ENCODE measurements around the gene EPB41L4B. TPM values are rescaled to one million over a fixed set of nuclear protein-coding genes. Genes with fewer than 3 reads are reported as not detected.

The EPB41L4B gene
- total and polyA plus RNA-seq, 2 of the 13 experiments (the other 11 are each of a cell fraction or from before 2014, with no cell fraction given): 17.6 to 22.1 TPM

DNA sequence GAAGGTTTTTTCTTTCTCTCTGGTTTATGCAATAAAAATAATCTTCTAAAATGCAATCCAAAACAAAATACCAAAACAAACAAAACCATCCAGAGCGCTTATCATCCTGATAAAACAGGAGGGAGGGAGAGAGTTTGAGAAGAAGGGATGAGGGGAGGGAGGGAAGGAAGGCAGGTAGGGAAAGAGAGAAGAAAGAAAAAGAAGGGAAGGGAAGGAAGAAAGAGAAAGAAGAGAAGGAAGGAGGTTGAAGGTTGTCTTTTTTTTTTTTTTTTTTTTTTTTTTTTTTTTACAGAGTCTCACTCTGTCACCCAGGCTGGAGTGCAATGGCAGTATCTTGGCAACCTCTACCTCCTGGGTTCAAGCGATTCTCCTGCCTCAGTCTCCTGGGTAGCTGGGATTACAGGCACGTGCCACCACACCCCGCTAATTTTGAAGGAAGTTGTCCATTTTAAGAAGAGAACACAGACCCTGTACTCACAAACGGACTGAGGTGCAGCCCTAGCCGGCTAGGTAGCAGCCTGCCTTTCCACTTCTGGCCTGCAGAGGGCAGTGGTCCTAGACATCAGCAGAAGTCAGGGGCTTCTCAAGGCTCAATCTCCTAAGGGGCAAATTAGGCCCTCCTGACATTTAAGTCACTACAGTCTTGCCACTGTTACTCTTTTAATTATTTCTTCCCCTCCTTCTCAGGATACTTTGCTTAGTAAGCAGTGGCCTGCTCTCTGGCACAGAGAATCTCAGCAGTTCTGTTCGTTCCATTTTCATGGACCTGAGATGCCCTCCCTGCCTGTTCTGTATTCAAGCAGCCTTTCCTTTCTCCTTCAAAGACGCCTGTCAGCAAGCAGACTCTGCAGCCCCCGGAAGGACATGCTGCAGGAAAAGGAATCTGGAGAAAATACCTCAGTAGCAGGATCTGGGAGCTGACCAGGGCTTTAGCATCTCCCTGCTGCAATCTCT lies 76.4 kb downstream of the EPB41L4B start:
- Histone ChIP-seq H3K27me3 (ENCODE audit: control insufficient read depth in 1 of 2, insufficient read depth in 2 of 2, low read length in 2 of 2) (no peaks in the 10 kb centered on the region), H3K27ac (ENCODE audit: extremely low read length, insufficient read depth, low read length) (no peak overlapping the region), H3K4me3 (replicated peaks in 1 of 3; ENCODE audit: insufficient read depth in 1 of 3, low read depth in 2 of 3, low read length in 3 of 3) (no peak overlapping the region), H2AFZ (ENCODE audit: low read length) (no peak overlapping the region), H3K4me2 (ENCODE audit: low read depth, low read length) (no peak overlapping the region), H3K9me3 (ENCODE audit: low read length) (no peaks in the 10 kb centered on the region), H3K9ac (ENCODE audit: insufficient read depth, low read depth, low read length) (no peak overlapping the region), H3K36me3 (replicated peaks in 1 of 2; ENCODE audit: control insufficient read depth in 1 of 2, insufficient read depth in 2 of 2, low read length in 2 of 2) (peaks cover 1 to 7% of the 10 kb centered on the region in 2 experiments; a peak in 2 of 5 replicates), H3K4me1 (ENCODE audit: insufficient read depth, low read length) (peaks cover 17% of the 10 kb centered on the region), H3K79me2 (ENCODE audit: insufficient read depth, low read length) (no peaks in the 10 kb centered on the region), H4K20me1 (ENCODE audit: insufficient read depth, low read length) (no peaks in the 10 kb centered on the region)
- ChIA-PET POLR2A (no interaction called here), CTCF (ENCODE audit: low intra/inter-chr PET ratio, low total read pairs) (interaction anchor here (1.2 to 1.8 kb wide), 4 partner anchors 52 to 101 kb away, joined by 3 to 22 read pairs (median 4); partner anchors contain the start of gene EPB41L4B)
- intact Hi-C loops (cut with micrococcal nuclease; ENCODE audit: unreplicated experiment): loop anchor here (1.0 to 2.0 kb wide), 2 partner anchors 77 to 156 kb away; partner anchors contain the start of gene EPB41L4B
- WGBS (ENCODE audit: low lambda C conversion rate): 37% methylated on average over 8 of the region's 9 CpGs
- DNase-seq (ENCODE audit: low spot score) (peak; percentile 63), ATAC-seq (peak; percentile 82), FAIRE-seq (peak; percentile 83)
- BruUV-seq (replicated peaks): no TSS peak
- in situ Hi-C loops (cut with HindIII; ENCODE audit: extremely low pct_ligation_motif_present, low pct_unique_long_range_greater_than_20kb): loop anchor here (5.0 kb wide), 1 partner anchor 73 kb away; no protein-coding TSS in a partner anchor
- TF ChIP-seq GATA4 (IDR thresholded peaks at IDR 0.05; ENCODE audit: borderline replicate concordance, low read depth): no peak
- no peak for TF ChIP-seq DNMT3B (CRISPR knock-in tag; conservative IDR thresholded peaks at IDR 0.05)
- TF ChIP-seq TBX2 (CRISPR knock-in tag; IDR thresholded peaks at IDR 0.05; ENCODE audit: borderline replicate concordance): no peak
- TF ChIP-seq TAF1 (CRISPR knock-in tag; IDR thresholded peaks at IDR 0.05): no peak
- TF ChIP-seq ZNF17 (CRISPR knock-in tag; IDR thresholded peaks at IDR 0.05): no peak
- TF ChIP-seq STAG1 (CRISPR knock-in tag; IDR thresholded peaks at IDR 0.05): peak; percentile 79
- TF ChIP-seq PHF8 (CRISPR knock-in tag; IDR thresholded peaks at IDR 0.05): no peak; the same call in 1 of the 2 replicates
- TF ChIP-seq NR2F1 (CRISPR knock-in tag; IDR thresholded peaks at IDR 0.05): no peak
- no peak for TF ChIP-seq FUBP1 (CRISPR knock-in tag; IDR thresholded peaks at IDR 0.05; ENCODE audit: borderline replicate concordance)
- TF ChIP-seq ZNF652 (CRISPR knock-in tag; IDR thresholded peaks at IDR 0.05; ENCODE audit: borderline replicate concordance, low read depth): no peak
- TF ChIP-seq, protein P1, sequence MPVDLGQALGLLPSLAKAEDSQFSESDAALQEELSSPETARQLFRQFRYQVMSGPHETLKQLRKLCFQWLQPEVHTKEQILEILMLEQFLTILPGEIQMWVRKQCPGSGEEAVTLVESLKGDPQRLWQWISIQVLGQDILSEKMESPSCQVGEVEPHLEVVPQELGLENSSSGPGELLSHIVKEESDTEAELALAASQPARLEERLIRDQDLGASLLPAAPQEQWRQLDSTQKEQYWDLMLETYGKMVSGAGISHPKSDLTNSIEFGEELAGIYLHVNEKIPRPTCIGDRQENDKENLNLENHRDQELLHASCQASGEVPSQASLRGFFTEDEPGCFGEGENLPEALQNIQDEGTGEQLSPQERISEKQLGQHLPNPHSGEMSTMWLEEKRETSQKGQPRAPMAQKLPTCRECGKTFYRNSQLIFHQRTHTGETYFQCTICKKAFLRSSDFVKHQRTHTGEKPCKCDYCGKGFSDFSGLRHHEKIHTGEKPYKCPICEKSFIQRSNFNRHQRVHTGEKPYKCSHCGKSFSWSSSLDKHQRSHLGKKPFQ (CRISPR knock-in tag; IDR thresholded peaks at IDR 0.05; ENCODE audit: insufficient replicate concordance): no peak
- TF ChIP-seq, protein P2, sequence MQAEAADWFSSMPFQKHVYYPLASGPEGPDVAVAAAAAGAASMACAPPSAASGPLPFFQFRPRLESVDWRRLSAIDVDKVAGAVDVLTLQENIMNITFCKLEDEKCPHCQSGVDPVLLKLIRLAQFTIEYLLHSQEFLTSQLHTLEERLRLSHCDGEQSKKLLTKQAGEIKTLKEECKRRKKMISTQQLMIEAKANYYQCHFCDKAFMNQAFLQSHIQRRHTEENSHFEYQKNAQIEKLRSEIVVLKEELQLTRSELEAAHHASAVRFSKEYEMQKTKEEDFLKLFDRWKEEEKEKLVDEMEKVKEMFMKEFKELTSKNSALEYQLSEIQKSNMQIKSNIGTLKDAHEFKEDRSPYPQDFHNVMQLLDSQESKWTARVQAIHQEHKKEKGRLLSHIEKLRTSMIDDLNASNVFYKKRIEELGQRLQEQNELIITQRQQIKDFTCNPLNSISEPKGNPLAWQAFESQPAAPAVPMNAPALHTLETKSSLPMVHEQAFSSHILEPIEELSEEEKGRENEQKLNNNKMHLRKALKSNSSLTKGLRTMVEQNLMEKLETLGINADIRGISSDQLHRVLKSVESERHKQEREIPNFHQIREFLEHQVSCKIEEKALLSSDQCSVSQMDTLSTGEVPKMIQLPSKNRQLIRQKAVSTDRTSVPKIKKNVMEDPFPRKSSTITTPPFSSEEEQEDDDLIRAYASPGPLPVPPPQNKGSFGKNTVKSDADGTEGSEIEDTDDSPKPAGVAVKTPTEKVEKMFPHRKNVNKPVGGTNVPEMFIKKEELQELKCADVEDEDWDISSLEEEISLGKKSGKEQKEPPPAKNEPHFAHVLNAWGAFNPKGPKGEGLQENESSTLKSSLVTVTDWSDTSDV (CRISPR knock-in tag; IDR thresholded peaks at IDR 0.05): no peak
- TF ChIP-seq, protein P3, sequence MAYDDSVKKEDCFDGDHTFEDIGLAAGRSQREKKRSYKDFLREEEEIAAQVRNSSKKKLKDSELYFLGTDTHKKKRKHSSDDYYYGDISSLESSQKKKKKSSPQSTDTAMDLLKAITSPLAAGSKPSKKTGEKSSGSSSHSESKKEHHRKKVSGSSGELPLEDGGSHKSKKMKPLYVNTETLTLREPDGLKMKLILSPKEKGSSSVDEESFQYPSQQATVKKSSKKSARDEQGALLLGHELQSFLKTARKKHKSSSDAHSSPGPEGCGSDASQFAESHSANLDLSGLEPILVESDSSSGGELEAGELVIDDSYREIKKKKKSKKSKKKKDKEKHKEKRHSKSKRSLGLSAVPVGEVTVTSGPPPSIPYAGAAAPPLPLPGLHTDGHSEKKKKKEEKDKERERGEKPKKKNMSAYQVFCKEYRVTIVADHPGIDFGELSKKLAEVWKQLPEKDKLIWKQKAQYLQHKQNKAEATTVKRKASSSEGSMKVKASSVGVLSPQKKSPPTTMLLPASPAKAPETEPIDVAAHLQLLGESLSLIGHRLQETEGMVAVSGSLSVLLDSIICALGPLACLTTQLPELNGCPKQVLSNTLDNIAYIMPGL (CRISPR knock-in tag; IDR thresholded peaks at IDR 0.05; ENCODE audit: borderline replicate concordance in 1 of 2, low read depth in 1 of 2): peak; percentile 25 to 63; a peak in 2 of 4 replicates
- no peak for TF ChIP-seq ZNF782 (CRISPR knock-in tag; IDR thresholded peaks at IDR 0.05; ENCODE audit: borderline replicate concordance)

Data from HepG2 (cell line).